ENCODE results near the gene TTC1.
"Not testable (repeated sequence)": the region's sequence is repeated elsewhere in the genome, so short reads cannot be mapped to it uniquely, and the experiment has no call there.

The TTC1 gene

GRCh38 chr5:160064417-160064810 lies 55.5 kb downstream of the TTC1 start:
- DNase-seq (ENCODE audit: low read depth, low spot score) = no peak
- TF ChIP-seq CTCF (IDR thresholded peaks at IDR 0.05; ENCODE audit: low read depth, low read length) = no peak
- H3K4me3 ChIP-seq (ENCODE audit: low read depth, low read length) = no peak overlapping the region
- in situ Hi-C loops (cut with HindIII; ENCODE audit: low sequenced_read_pairs) = no loop called here

- TF ChIP-seq CTCF (IDR thresholded peaks at IDR 0.05; ENCODE audit: low read depth, low read length) = no peak
- no peak for DNase-seq (ENCODE audit: low read depth, low spot score)
- in situ Hi-C loops (cut with HindIII; ENCODE audit: low sequenced_read_pairs) = no loop called here
- no peak overlapping the region for H3K4me3 ChIP-seq (ENCODE audit: low read depth, low read length)
Measured at GRCh38 chr5:160064995-160065614, 56.2 kb downstream of the TTC1 start.

- in situ Hi-C loops (cut with HindIII; ENCODE audit: low sequenced_read_pairs); DNase-seq (ENCODE audit: low read depth, low spot score); H3K4me3 ChIP-seq (ENCODE audit: low read depth, low read length): not testable (repeated sequence)
Measured at GRCh38 chr5:160069120-160069519, 60.2 kb downstream of the TTC1 start.

GRCh38 chr5:160071516-160071915 lies 62.6 kb downstream of the TTC1 start:
- no peak overlapping the region for H3K4me3 ChIP-seq (ENCODE audit: low read depth, low read length)
- TF ChIP-seq CTCF (IDR thresholded peaks at IDR 0.05; ENCODE audit: low read depth, low read length) = no peak
- DNase-seq (ENCODE audit: low read depth, low spot score) = no peak
- in situ Hi-C loops (cut with HindIII; ENCODE audit: low sequenced_read_pairs) = no loop called here

- TF ChIP-seq CTCF (IDR thresholded peaks at IDR 0.05; ENCODE audit: low read depth, low read length) = no peak
- H3K4me3 ChIP-seq (ENCODE audit: low read depth, low read length) = no peak overlapping the region
- no peak for DNase-seq (ENCODE audit: low read depth, low spot score)
- in situ Hi-C loops (cut with HindIII; ENCODE audit: low sequenced_read_pairs) = no loop called here
Measured at GRCh38 chr5:160071916-160072315, 63.0 kb downstream of the TTC1 start.

- no peak for TF ChIP-seq CTCF (IDR thresholded peaks at IDR 0.05; ENCODE audit: low read depth, low read length)
- in situ Hi-C loops (cut with HindIII; ENCODE audit: low sequenced_read_pairs) = no loop called here
Measured at GRCh38 chr5:160075073-160075472, 66.1 kb downstream of the TTC1 start.

GRCh38 chr5:160076997-160077396 lies 68.1 kb downstream of the TTC1 start:
- no peak for TF ChIP-seq CTCF (IDR thresholded peaks at IDR 0.05; ENCODE audit: low read depth, low read length)
- DNase-seq (ENCODE audit: low read depth, low spot score) = no peak
- in situ Hi-C loops (cut with HindIII; ENCODE audit: low sequenced_read_pairs) = no loop called here
- no peak overlapping the region for H3K4me3 ChIP-seq (ENCODE audit: low read depth, low read length)

More at GRCh38 chr5:160075073-160075472, 66.1 kb downstream of the TTC1 start:
- no peak for DNase-seq (ENCODE audit: low read depth, low spot score)
- no peak overlapping the region for H3K4me3 ChIP-seq (ENCODE audit: low read depth, low read length)
